Measurements from ENCODE around the gene SPAG8. TPM values are rescaled to one million over a fixed set of nuclear protein-coding genes. Genes with fewer than 3 reads are reported as not detected.
A peak's percentile ranks its signal among the peaks of the same experiment; 100 is the strongest.

The SPAG8 gene
- total RNA-seq, 1 experiment from 2014 or later, result 0.90 TPM

- no TSS peak for BruUV-seq (replicated peaks)
- TF ChIP-seq CTCF (IDR thresholded peaks at IDR 0.05) (no peak), POLR2AphosphoS5 (IDR thresholded peaks at IDR 0.05; ENCODE audit: low read depth, low read length) (no peak), REST (IDR thresholded peaks at IDR 0.05; ENCODE audit: insufficient read depth in 1 of 2, low read depth in 2 of 2, low read length in 1 of 2) (no peak), TCF7L2 (IDR thresholded peaks at IDR 0.05; ENCODE audit: low read depth, low read length) (no peak), SIN3A (IDR thresholded peaks at IDR 0.05; ENCODE audit: borderline replicate concordance, insufficient read depth, low read depth, low read length) (no peak)
- in situ Hi-C loops (cut with HindIII; ENCODE audit: low pct_unique_long_range_greater_than_20kb, low sequenced_read_pairs), result no loop called here
These were observed 44.6 kb downstream of the SPAG8 start for GRCh38 chr9:35767458-35767857.

DNA sequence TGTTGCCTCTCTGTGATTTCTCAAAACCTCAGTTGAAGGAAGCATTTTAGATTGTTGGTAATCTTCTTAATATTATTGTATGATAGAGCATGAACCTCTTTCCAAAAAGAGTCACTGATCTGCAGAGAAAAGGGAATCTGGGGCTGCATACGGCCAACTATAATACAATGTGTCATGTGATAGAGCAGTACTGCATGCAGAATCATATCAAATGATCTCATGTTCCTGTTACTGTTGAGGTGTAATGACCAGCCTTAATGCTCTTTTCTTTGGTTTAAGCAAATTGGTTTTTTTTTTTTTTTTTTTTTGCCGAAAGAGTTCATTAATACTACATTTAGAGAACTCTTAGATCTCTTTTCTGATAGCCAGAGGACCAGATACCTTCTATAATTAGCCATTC lies 45.1 kb downstream of the SPAG8 start:
- ChIA-PET POLR2A (no interaction called here), CTCF (no interaction called here)
- H3K9me3 ChIP-seq (ENCODE audit: control insufficient read depth, insufficient read depth, low read depth, low read length), result no peaks in the 10 kb centered on the region
- no peak for TF ChIP-seq CTCF (IDR thresholded peaks at IDR 0.05)
- TF ChIP-seq REST (IDR thresholded peaks at IDR 0.05; ENCODE audit: insufficient read depth in 1 of 2, low read depth in 2 of 2, low read length in 1 of 2), result no peak
- no peak for TF ChIP-seq TCF7L2 (IDR thresholded peaks at IDR 0.05; ENCODE audit: low read depth, low read length)
- TF ChIP-seq SIN3A (IDR thresholded peaks at IDR 0.05; ENCODE audit: borderline replicate concordance, insufficient read depth, low read depth, low read length), result no peak
- no peak for TF ChIP-seq POLR2AphosphoS5 (IDR thresholded peaks at IDR 0.05; ENCODE audit: low read depth, low read length)
- DNase-seq (ENCODE audit: low read depth, low spot score), result no peak
- H3K27me3 ChIP-seq (ENCODE audit: control insufficient read depth, insufficient read depth, low read length), result no peaks in the 10 kb centered on the region
- ATAC-seq, result no peak
- H3K27ac ChIP-seq (ENCODE audit: low read length), result no peak overlapping the region
- H3K4me1 ChIP-seq (ENCODE audit: control insufficient read depth, insufficient read depth, low read length), result peaks cover 8% of the 10 kb centered on the region
- intact Hi-C loops (cut with micrococcal nuclease; ENCODE audit: unreplicated experiment), result no loop called here
- in situ Hi-C loops (cut with HindIII; ENCODE audit: low pct_unique_long_range_greater_than_20kb, low sequenced_read_pairs), result no loop called here
- BruUV-seq (replicated peaks), result TSS peak; percentile 38
- H3K4me3 ChIP-seq (ENCODE audit: low read depth in 2 of 2, low read length in 2 of 2), result no peak overlapping the region
- H3K36me3 ChIP-seq (ENCODE audit: control insufficient read depth, insufficient read depth, low read length), result no peaks in the 10 kb centered on the region

More at GRCh38 chr9:35767458-35767857, 44.6 kb downstream of the SPAG8 start:
- intact Hi-C loops (cut with micrococcal nuclease; ENCODE audit: unreplicated experiment), result no loop called here
- Histone ChIP-seq H3K27me3 (ENCODE audit: control insufficient read depth, insufficient read depth, low read length) (no peaks in the 10 kb centered on the region), H3K4me1 (ENCODE audit: control insufficient read depth, insufficient read depth, low read length) (peaks cover 8% of the 10 kb centered on the region), H3K4me3 (ENCODE audit: low read depth in 2 of 2, low read length in 2 of 2) (no peak overlapping the region), H3K9me3 (ENCODE audit: control insufficient read depth, insufficient read depth, low read depth, low read length) (no peaks in the 10 kb centered on the region), H3K27ac (ENCODE audit: low read length) (no peak overlapping the region), H3K36me3 (ENCODE audit: control insufficient read depth, insufficient read depth, low read length) (no peaks in the 10 kb centered on the region)
- ATAC-seq (no peak), DNase-seq (ENCODE audit: low read depth, low spot score) (no peak)
- ChIA-PET CTCF (no interaction called here), POLR2A (no interaction called here)

All from Panc1 (cell line).